ENCODE results near the gene GAR1. TPM values are rescaled to one million over a fixed set of nuclear protein-coding genes. Genes with fewer than 3 reads are reported as not detected.

GAR1 gene
- total RNA-seq, 1 experiment from 2014 or later = 23.8 TPM

- H3K27ac ChIP-seq = no peak overlapping the region
- no peak for DNase-seq
- H3K9me3 ChIP-seq (replicated peaks) = 0 out of 2 replicates have a peak, but pooled peaks cover 2% of the 10 kb centered on the region
- no peaks in the 10 kb centered on the region for H3K27me3 ChIP-seq
- H3K4me1 ChIP-seq = no peaks in the 10 kb centered on the region
- H3K36me3 ChIP-seq = no peaks in the 10 kb centered on the region
- no peak overlapping the region for H3K4me3 ChIP-seq
Observed at GRCh38 chr4:109864134-109864533, 48.6 kb downstream of the GAR1 start.

GRCh38 chr4:109870061-109870460 lies 54.5 kb downstream of the GAR1 start:
- Histone ChIP-seq H3K4me3 (no peak overlapping the region), H3K4me1 (no peaks in the 10 kb centered on the region), H3K36me3 (no peaks in the 10 kb centered on the region), H3K27ac (no peak overlapping the region), H3K9me3 (replicated peaks) (no peaks in the 10 kb centered on the region), H3K27me3 (no peaks in the 10 kb centered on the region)
- no peak for DNase-seq

- Histone ChIP-seq H3K4me3 (no peak overlapping the region), H3K27ac (no peak overlapping the region), H3K9me3 (replicated peaks) (no peaks in the 10 kb centered on the region), H3K4me1 (no peaks in the 10 kb centered on the region), H3K27me3 (no peaks in the 10 kb centered on the region), H3K36me3 (no peaks in the 10 kb centered on the region)
- DNase-seq = no peak
Observed at GRCh38 chr4:109872065-109872464, 56.5 kb downstream of the GAR1 start.

GRCh38 chr4:109872950-109873656 lies 57.5 kb downstream of the GAR1 start:
- Histone ChIP-seq H3K27ac (no peak overlapping the region), H3K4me1 (no peaks in the 10 kb centered on the region), H3K4me3 (no peak overlapping the region), H3K27me3 (no peaks in the 10 kb centered on the region), H3K9me3 (replicated peaks) (no peaks in the 10 kb centered on the region), H3K36me3 (no peaks in the 10 kb centered on the region)
- DNase-seq = no peak

- H3K27me3 ChIP-seq = no peaks in the 10 kb centered on the region
- H3K4me3 ChIP-seq = no peak overlapping the region
- peaks cover 4% of the 10 kb centered on the region for H3K4me1 ChIP-seq
- no peak for DNase-seq
- no peaks in the 10 kb centered on the region for H3K9me3 ChIP-seq (replicated peaks)
- no peaks in the 10 kb centered on the region for H3K36me3 ChIP-seq
- H3K27ac ChIP-seq = no peak overlapping the region
Observed at GRCh38 chr4:109873791-109874514, 58.4 kb downstream of the GAR1 start.

Other genes with a start within 250 kb of the GAR1 start
- gene CASP6, start 112.3 kb upstream of the GAR1 start, total RNA-seq (2014; rRNA removed; shearing (Covaris generic)) = 25.0 and 27.0 TPM in 2 replicates
- 20.5 and 22.6 TPM in 2 replicates for gene PLA2G12A, start 85.7 kb upstream of the GAR1 start, total RNA-seq (2014; rRNA removed; shearing (Covaris generic))
- gene CFI, start 13.8 kb upstream of the GAR1 start, total RNA-seq (2014; rRNA removed; shearing (Covaris generic)) = 23.6 and 27.0 TPM in 2 replicates
- gene RRH, start 12.2 kb downstream of the GAR1 start, total RNA-seq (2014; rRNA removed; shearing (Covaris generic)) = not detected in 2 replicates
- gene LRIT3, start 32.3 kb downstream of the GAR1 start, total RNA-seq (2014; rRNA removed; shearing (Covaris generic)) = 0.03 and 0.20 TPM in 2 replicates
- 0.06 TPM in 1 of 2 replicates, not detected in the other for gene EGF, start 97.1 kb downstream of the GAR1 start, total RNA-seq (2014; rRNA removed; shearing (Covaris generic))